RWPE1 (cell line): ENCODE measurements around the gene ERBB4.

Source experiments
- CTCF ChIA-PET: fragments of 350-600 bp; sonication (Branson Sonifier 250); formaldehyde crosslinking; extraction: SDS; loops from one replicate; lab custom pipeline; 2021; lab: Yijun Ruan, JAX
- POLR2A ChIA-PET: fragments of 400-600 bp; formaldehyde crosslinking; extraction: SDS; loops from one replicate; lab custom pipeline; 2020; ENCODE audit warnings: antibody characterized with exemption; ENCODE audit not compliant: low non-redundant PET; lab: Yijun Ruan, JAX
- DNase-seq: peaks from one replicate; pipeline ENCODE4 v3.0.0; 2012; ENCODE audit warnings: low spot score
- H3K27ac ChIP-seq: fragments of 450-650 bp; 2 replicates; pipeline ENCODE4 v1.5.1; 2017
- CTCF ChIP-seq: fragments of 450-650 bp; conservative IDR thresholded peaks from 2 replicates; pipeline ENCODE4 v1.5.1; 2017; ENCODE audit warnings: low read depth, mild to moderate bottlenecking

ERBB4 gene

DNA sequence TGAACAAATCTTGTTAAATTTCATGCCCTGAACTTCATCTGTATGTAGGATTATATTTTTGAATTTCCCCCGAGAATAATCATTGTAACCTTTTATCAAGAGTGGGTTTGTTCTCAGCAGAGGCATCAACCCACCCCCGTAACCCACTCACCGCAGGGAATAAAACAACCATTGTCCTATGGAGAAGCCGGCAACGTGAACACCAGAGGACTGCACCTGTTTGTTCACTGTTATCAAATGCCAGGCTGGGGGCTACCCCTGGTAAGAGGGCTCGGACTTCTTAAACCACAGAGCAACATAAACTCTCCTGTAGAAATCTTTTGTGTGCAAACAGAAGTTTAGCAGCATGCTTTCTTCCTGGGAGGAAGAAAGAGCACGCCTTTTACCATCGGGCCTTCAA lies 610.4 kb downstream of the ERBB4 start:
- TF ChIP-seq CTCF, result no peak
- no peak overlapping the region for H3K27ac ChIP-seq
- no peak for DNase-seq
- ChIA-PET POLR2A (no interaction called here), CTCF (interaction anchor here (0.6 to 0.7 kb wide), 2 partner anchors 8 to 191 kb away, joined by 3 to 4 read pairs; no protein-coding TSS in a partner anchor)

DNA sequence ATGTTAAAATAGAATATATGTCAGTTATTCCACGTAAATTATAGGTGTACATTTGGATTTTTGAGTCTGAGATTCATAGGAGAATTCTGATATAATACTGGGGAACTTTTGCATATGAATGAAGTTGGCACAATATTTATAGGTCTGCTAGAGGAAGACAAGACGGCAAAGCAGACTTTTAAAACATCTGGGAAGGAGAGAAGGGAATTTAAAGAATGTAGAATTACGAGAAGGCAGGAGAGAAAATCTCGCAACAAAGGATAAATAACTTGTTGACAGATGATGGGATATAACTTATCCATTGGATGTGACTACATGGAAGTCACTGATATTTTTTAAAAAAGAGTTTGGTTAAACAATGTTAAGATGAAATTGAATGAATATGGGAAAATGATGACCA lies 615.6 kb downstream of the ERBB4 start:
- no peak for TF ChIP-seq CTCF
- H3K27ac ChIP-seq, result no peak overlapping the region
- CTCF ChIA-PET, result no interaction called here
- no peak for DNase-seq
- POLR2A ChIA-PET, result no interaction called here

- POLR2A ChIA-PET, result no interaction called here
- CTCF ChIA-PET, result interaction anchor here (0.5 kb wide), 1 partner anchor 11 kb away, joined by 3 read pairs; no protein-coding TSS in a partner anchor
These were observed 634.6 kb downstream of the ERBB4 start for GRCh38 chr2:211903961-211904360.

DNA sequence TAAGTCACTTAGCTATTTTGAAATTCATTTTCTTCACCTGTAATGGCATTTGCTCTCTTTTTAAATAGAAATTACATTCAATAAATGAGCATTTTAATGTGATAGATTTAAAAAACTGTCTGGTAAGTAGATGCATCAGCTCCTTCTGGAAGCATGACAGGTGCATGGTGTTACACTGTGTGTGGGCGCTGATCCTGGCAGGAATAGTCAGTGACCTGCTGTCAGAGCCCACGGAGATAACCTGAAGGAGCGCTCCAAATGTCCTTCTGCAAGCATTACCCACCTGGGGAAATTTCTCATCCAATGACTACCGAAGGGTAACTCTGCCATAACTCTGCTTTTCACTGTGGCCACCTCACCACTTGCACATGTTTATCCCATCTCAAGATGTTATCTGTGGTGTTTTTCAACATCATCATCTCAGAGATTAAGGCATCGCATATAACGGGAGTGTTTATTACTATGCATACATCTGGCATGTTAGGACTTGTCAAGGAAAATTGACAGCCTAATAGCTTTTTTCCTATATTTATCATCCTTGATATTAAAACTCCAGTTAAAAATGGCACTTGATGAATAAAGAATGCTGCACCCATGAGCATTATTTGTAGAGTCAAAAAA lies 637.3 kb downstream of the ERBB4 start:
- ChIA-PET POLR2A (no interaction called here), CTCF (interaction anchor here (0.6 to 0.7 kb wide), 2 partner anchors 156 to 224 kb away, joined by 3 to 6 read pairs; no protein-coding TSS in a partner anchor)
- DNase-seq, result no peak
- no peak overlapping the region for H3K27ac ChIP-seq
- TF ChIP-seq CTCF, result no peak

More at GRCh38 chr2:211903961-211904360, 634.6 kb downstream of the ERBB4 start:
- TF ChIP-seq CTCF, result no peak
- no peak overlapping the region for H3K27ac ChIP-seq
- DNase-seq, result no peak

DNA sequence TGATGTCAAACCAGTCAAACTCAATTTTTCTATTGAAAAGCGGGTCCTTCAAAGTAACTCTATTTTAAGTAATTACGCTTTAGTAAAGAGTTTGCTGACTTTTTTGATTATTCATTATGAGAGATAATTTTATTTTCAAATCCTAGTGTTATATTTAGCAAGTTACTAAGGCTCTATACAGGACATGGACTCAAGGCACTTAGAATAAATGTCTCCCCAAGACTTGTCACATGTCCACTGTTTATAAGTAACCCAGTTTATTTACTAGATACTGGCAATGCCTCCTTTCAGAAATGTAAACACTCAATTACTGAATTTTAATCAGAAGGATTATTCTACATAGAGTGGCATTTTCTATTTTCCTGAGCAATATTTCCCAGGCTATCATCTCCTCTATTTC lies 638.1 kb downstream of the ERBB4 start:
- CTCF ChIA-PET, result no interaction called here
- TF ChIP-seq CTCF, result no peak
- DNase-seq, result no peak
- POLR2A ChIA-PET, result no interaction called here
- H3K27ac ChIP-seq, result no peak overlapping the region

DNA sequence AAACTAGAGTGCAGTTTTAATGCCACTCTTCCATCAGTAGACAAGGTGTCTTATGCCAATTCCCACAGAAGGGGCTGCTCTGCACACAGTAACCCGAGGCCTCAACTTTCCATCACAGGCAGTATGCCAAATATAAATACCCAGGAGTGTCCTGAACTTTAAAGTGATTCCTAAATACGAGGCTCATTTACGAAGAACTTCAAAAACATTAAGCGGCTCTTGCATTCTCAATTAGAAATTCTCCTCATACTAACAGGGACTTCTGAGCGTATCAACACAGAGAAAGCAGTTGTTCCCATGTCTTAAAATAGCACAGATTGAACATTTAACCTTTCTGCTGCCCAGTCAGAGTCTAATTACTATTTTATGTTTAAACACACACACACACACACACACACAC lies 638.6 kb downstream of the ERBB4 start:
- ChIA-PET CTCF (no interaction called here), POLR2A (no interaction called here)
- no peak overlapping the region for H3K27ac ChIP-seq
- DNase-seq, result no peak
- TF ChIP-seq CTCF, result no peak
